HG02884 (cell line): ENCODE data around the gene SYT12.

Source experiments
- ATAC-seq: cut with Tn5 transposase; IDR thresholded peaks from one replicate; pipeline ENCODE4 v1.9.1; 2021; ENCODE audit warnings: mild to moderate bottlenecking, moderate library complexity; ENCODE audit not compliant: unreplicated experiment

SYT12 gene

GRCh38 chr11:67090717-67091116, 67.8 kb downstream of the SYT12 start:
- ATAC-seq, result no peak

DNA sequence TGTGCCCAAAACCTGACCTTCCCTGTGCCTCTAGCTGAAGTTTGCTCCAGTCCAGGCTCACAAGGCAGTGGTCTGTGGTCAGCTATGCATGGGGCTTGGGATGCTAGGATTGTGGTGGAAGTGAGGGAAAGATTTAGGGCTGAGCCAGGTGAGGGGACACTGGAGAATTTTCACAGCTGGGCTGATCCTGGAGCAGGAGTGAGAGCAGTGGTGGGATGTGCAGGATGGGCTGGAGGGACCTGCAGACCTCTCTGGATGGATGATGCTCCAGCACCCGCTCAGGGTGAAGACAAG, 72.2 kb downstream of the SYT12 start:
- ATAC-seq, result no peak

DNA sequence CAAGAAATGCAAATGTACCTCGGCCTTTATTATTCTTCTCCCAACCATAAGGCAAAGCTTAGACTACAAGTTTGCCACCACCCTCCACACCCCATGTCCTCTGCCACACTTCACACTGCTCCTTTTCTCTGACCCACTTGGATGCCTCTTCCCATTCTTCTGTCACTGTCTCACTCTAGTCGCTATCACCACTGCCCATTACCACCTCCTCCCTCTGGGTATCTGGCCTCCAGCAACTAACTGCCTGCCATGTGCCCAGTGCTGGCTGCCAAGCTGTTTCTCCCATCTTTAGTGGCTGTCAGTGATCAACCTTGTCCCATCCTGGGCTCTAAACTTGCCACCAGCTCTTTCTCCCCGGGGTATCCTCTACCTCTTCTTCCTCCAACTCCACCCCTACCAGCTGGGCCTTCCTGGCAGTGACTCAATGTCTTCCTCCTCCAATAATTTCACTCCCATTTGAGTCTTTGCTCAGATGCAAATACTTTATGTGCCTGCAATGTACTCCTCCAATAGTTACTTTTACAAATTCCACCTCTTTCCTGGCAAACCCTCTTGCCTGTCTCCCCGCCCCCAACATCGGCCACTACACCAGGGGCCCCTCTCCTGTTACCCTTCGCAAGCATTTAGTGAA, 76.0 kb downstream of the SYT12 start:
- no peak for ATAC-seq

- no peak for ATAC-seq
Observed at GRCh38 chr11:67099831-67100324, 76.9 kb downstream of the SYT12 start.
